NT2/D1 (cell line): ENCODE results near the gene OR2W3.

Source experiments
- SUZ12 ChIP-seq: IDR thresholded peaks from 2 replicates; pipeline ENCODE4 v1.6.1; 2011; ENCODE audit not compliant: insufficient read length, insufficient read depth; ENCODE audit errors: extremely low read depth
- YY1 ChIP-seq: IDR thresholded peaks from 2 replicates; pipeline ENCODE4 v1.6.1; 2011; ENCODE audit not compliant: insufficient read length, insufficient read depth
- ZNF274 ChIP-seq: IDR thresholded peaks from 2 replicates; pipeline ENCODE4 v1.6.1; 2011; ENCODE audit warnings: mild to moderate bottlenecking, low read depth, low read length

DNA sequence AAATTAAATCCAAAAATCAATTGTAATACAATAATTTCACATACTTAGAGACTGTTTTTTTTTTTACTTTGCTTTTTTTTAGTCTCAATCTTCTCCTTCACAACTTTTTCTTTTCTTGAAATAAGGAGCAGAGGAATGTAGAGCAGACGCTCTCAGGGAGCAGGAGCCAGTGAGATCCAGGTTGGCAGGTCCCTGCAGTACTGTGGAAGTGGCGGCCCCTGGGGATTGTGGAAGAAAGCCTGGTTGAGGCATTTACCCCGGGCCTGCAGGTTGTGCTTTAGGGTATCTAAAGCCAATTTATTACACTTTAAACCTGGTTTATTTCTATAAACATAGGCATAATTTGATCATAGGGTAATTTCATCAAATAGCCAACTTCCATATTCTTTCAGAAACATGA, 28.6 kb downstream of the OR2W3 start:
- TF ChIP-seq ZNF274: no peak
- TF ChIP-seq SUZ12: no peak
- no peak for TF ChIP-seq YY1
